NAMALWA (cell line): Measurements from ENCODE around the gene DNAJB2.

Experiments
- DNase-seq: peaks from one replicate; pipeline ENCODE4 v3.0.0-alpha.2; 2015; ENCODE audit warnings: low spot score

DNAJB2 gene

DNA sequence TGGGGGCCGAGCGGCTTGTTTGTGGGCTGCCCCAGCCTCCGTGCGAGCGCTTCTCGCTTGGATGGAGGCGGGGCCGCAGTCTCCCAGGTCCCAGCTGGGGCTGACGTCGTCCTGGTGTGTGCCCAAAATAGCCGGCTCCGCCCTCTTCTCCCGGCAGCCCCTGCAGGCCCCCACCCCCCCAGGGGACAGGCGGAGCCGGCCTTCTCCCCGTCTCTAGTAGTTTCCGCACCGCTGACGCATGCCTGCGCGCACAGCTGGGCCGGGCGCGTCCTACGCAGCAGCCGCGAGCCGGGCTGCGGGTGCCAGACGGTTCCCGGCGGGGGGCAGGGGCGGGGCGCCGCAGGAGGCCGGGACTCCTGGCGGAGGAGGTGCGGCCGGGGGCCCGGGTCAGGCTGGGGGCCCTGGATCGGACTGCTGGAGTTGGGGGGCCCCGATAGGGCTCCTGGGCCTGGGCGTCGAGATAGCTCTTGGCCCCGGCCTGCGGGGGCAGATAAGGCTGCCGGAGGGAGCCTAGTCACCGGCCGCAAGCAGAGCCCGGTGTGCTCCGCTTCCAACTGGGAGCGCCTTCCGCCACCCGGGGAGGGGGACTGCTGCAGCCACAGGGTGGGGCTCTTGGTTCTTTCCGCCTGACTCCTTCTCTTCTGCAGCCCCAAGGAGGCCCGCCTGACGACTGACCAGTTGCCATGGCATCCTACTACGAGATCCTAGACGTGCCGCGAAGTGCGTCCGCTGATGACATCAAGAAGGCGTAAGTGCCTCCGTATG is at the start of gene DNAJB2:
Gene DNAJB2 (plus strand): TSS at position 216 of the 765 bp plus-strand sequence. CDS start 468 bp downstream, at position 684.
- DNase-seq: peak; percentile 98

GRCh38 chr2:219230059-219230540 is 49.1 kb upstream of the DNAJB2 start:
- peak; percentile 65 for DNase-seq

DNA sequence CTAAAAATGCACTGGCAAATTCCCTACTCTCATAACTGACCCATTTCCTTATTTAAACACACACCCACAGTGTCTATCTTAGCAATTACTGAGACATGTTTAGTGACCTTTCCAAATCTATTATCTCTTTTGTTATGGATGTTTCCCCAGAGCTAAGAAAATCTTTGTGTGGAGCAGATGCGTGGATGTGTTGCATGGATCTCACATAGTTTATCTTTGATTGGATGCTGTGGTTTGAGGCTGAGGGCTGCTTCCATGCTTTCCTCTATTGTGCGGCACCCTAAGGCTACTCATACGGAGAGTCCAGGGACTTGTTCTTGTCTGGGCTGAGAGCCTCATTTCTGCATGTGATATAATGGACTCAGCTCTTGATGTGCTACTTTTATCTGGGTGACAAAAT is 44.8 kb upstream of the DNAJB2 start:
- DNase-seq: no peak

- DNase-seq: no peak
Observed at GRCh38 chr2:219243291-219243761, 35.8 kb upstream of the DNAJB2 start.

DNA sequence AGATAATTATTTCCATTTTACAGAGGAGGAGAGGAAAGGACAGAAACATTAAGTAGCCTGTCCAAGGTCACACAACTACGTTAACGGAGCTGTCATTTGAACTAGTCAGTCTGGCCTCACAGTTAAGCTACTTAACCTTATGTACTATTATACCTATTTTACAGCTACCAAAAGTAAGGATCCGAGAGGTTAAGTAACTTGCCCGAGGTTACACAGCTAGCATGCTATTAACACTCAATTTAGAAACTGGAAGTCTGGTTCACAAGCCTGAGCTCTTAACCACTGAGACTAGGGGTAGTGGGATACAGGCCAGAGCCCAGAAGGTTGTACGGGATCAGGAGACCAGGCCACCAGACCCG is 34.4 kb upstream of the DNAJB2 start:
- no peak for DNase-seq

DNA sequence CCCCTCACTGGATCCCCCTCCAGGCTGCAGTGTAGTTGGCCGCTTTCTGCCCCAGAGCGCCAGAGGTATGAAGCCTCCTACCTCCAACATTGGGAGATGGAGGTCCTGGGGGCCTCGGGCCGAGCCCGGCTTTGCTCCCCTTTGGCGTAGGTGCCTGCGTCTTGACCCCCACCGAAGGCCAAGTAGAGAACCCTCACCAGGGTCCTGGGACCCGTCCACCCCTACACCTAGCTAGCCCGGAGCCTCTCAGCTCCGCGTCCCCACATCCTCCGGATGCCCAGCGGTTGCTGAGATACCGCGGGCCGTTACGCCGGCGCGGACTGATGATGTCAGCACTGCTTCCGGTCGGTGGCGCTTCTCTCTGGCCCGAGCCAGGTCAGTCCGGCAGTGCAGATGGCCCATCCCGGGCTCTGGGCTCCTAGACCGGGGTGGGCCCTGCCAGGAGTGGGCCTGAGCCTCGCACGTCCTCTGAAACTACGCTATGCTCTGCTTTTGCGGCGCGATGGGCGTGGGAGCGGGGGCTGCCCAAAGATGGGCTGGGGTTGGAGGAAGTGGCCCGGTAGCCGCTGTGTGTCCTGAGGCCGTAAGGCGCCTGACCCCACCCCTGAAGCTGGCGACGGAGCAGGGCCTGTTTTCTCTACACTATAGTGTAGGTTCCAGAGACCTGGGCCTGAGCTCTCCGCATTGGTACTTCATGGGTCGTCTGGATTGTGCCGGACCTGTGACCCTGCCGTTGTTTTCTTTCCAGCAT is 33.8 kb upstream of the DNAJB2 start, which contains the start of the genes GLB1L and STK16:
Gene GLB1L (minus strand): TSS at position 297 of the 751 bp plus-strand sequence. CDS start 1,871 bp downstream, outside the sequence.
Gene STK16 (plus strand): TSS at position 332 of the 751 bp plus-strand sequence. CDS start 521 bp downstream, outside the sequence.
- DNase-seq: peak; percentile 91

- DNase-seq: no peak
Observed at GRCh38 chr2:219245899-219246230, 33.3 kb upstream of the DNAJB2 start.

- no peak for DNase-seq
Observed at GRCh38 chr2:219246559-219246958, 32.6 kb upstream of the DNAJB2 start.

DNA sequence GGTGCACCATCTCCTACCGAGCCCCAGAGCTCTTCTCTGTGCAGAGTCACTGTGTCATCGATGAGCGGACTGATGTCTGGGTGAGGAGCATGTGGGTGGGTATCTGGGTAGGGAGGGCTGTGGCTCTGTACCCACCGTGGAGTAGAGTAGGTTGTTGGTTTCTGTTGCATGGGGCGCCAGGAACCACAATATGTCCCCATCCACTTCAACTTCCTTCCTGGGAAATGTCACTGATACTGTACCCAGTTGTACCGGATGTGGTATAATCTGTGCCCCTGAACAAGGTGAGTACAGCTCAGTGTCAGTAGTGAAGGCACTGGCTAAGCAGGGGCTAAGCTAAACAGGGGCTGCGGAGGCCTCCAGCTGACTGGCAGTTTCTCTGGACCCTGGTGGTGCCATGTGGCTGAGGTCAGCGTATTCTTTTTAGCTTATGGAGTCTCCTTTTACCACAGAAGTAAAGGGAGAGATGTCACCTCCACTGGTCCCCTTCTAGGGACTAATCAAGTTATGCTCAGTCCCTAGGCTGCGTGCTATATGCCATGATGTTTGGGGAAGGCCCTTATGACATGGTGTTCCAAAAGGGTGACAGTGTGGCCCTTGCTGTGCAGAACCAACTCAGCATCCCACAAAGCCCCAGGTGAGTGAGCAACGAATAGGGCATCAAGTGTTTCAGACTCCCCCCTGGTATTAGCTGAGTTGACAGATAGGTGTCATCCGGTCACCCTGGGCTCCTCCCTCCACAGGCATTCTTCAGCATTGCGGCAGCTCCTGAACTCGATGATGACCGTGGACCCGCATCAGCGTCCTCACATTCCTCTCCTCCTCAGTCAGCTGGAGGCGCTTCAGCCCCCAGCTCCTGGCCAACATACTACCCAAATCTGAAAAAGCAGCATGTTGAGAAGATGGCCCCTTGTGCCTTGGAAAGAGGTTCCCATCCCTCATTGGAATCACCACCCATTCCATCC is 31.2 kb upstream of the DNAJB2 start:
- no peak for DNase-seq

- DNase-seq: no peak
Observed at GRCh38 chr2:219248845-219249202, 30.3 kb upstream of the DNAJB2 start.

GRCh38 chr2:219249203-219249980 is 29.8 kb upstream of the DNAJB2 start:
- peak; percentile 81 for DNase-seq

GRCh38 chr2:219250049-219250781 is 29.0 kb upstream of the DNAJB2 start:
- DNase-seq: peak; percentile 38

DNA sequence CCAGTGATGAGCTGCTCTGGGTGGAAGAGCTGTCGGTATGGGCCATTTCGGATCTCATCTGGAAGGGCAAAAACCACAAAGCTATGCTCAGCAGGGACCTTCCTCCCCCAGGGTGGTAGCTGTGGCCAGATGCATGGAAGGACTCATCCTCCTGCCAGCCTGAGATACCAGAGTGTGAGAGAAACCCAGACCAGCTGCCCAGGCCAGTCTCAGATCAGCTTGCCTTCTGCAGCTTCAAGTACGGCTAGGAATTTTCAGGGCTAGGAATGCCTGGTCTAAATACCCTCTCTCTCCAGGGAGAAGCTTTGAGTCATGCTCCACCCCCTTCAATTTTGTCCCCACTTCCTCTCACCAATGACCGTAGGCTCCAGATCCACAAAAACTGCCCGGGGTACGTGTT is 27.5 kb upstream of the DNAJB2 start:
- no peak for DNase-seq

- peak; percentile 19 for DNase-seq
Observed at GRCh38 chr2:219252084-219252483, 27.1 kb upstream of the DNAJB2 start.

DNA sequence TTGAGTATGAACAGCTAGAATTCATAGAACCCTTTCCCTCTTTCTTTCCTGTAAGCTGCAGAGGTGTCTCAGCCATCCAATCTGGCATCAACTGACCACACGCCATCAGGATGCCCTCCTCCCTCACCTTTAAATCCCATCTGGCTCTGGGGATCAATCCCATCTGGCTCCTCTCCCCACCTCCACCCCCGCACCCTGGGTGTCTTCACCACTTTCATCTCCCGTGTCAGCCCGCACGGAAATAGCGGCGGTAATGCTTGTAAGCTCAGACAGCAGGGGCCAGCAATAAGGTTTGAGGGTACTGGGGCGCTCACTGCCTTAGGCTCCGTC is 26.6 kb upstream of the DNAJB2 start:
- DNase-seq: no peak

DNA sequence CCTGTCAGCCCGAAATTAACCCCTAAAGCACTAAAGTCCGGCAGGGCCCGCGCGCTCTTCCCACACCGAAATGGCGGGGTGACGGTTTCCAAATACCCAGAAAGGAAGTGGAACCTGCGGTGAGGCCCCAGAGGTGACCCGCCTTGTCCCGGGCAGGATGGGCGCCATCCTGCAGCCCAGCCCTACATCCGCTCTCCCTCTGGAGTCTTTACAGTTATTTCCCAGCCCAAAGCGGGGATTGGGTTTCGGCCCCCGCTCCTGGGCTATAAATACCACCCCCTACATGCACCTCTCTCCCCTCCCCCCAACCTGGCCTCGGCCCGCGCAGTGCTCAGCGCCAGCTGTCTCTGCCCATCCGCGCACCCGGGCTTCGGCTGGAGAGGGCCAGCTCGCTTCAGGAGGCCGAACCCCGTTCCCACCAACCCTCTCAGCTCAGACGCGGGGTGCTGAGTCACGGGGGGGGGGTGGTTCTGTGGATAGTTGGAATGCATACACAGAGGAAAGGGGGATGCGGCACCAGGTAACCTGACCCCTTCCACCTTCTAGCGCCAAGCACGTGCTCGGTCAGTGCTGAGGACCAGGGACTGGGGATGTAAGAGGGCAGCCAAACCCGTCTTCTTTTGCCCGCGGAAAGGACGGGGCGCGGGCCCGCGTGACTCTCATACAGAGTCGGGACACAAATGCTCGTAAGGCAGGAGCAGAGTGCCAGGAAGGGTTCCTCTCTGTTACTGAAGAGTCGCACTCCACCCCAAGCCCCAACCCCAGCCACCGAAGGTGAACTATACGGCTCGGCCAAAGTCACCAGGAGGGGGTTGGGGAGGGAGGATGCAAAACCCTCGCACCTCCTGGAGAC is 26.0 kb upstream of the DNAJB2 start, which contains the start of gene TUBA4B:
Gene TUBA4B (plus strand): TSS at position 344 of the 853 bp plus-strand sequence. CDS start 165 bp downstream, at position 509.
- DNase-seq: peak; percentile 52

- DNase-seq: peak; percentile 93
Observed at GRCh38 chr2:219253753-219254589, 25.2 kb upstream of the DNAJB2 start, which contains the start of gene TUBA4A. Gene TUBA4A (minus strand): TSS chr2:219253918. CDS start chr2:219253858, 60 bp downstream.

GRCh38 chr2:219254590-219255201 is 24.5 kb upstream of the DNAJB2 start:
- DNase-seq: peak; percentile 88
